Upper lobe of right lung (tissue), 1 donor: ENCODE data around the gene PTPRN2. TPM values are rescaled to one million over a fixed set of nuclear protein-coding genes. Genes with fewer than 3 reads are reported as not detected.
A peak's percentile ranks its signal among the peaks of the same experiment; 100 is the strongest.

ENCODE experiments used
- ATAC-seq: fragments of 200-7000 bp; cut with Tn5 transposase; one replicate; pipeline ENCODE4 v1.9.1; 2020; ENCODE audit warnings: mild to moderate bottlenecking, moderate library complexity
- DNase-seq: peaks from one replicate; pipeline ENCODE4 v3.0.0-alpha.2; 2020
- H3K27ac ChIP-seq: fragments of 200-600 bp; one replicate; pipeline ENCODE4 v1.8.0; 2022
- H3K27me3 ChIP-seq: fragments of 200-600 bp; one replicate; pipeline ENCODE4 v1.8.0; 2022; ENCODE audit warnings: mild to moderate bottlenecking
- H3K36me3 ChIP-seq: fragments of 200-600 bp; one replicate; pipeline ENCODE4 v1.8.0; 2022
- H3K4me1 ChIP-seq: fragments of 200-600 bp; one replicate; pipeline ENCODE4 v1.8.0; 2022
- H3K4me3 ChIP-seq: fragments of 200-600 bp; one replicate; pipeline ENCODE4 v1.8.0; 2022; ENCODE audit warnings: mild to moderate bottlenecking
- H3K9me3 ChIP-seq: fragments of 200-600 bp; one replicate; pipeline ENCODE4 v1.8.0; 2022
- CTCF ChIP-seq: fragments of 200-600 bp; IDR thresholded peaks from one replicate; pipeline ENCODE4 v1.8.0; 2022; ENCODE audit warnings: antibody characterized with exemption
- intact Hi-C: fragments of 100-400 bp; cut with DNase I; formaldehyde crosslinking; loops from one replicate; pipeline ENCODE4 v1.11.0; 2022
- total RNA-seq: library from RNA; stranded (reverse); fragmentation: NEBNext Ultra II Directional; extraction: Animal tissue kit (Norgen Biotek cat#: 25700); gene quantifications from one replicate; pipeline ENCODE4 v1.2.1, GENCODE V29; 2021
- donor health status: DM: no; HTN: yes; CAD: no; lungs with severe emphysema.

Gene PTPRN2
- total RNA-seq, 1 donor from 2014 or later, result 4.9 TPM

- no peak overlapping the region for H3K4me3 ChIP-seq
- H3K4me1 ChIP-seq, result no peaks in the 10 kb centered on the region
- ATAC-seq, result no peak
- H3K36me3 ChIP-seq, result no peaks in the 10 kb centered on the region
- H3K27me3 ChIP-seq, result no peaks in the 10 kb centered on the region
- intact Hi-C loops, result no loop called here
- H3K27ac ChIP-seq, result no peak overlapping the region
- DNase-seq, result peak; percentile 52
- TF ChIP-seq CTCF, result no peak
- H3K9me3 ChIP-seq, result no peaks in the 10 kb centered on the region
These were observed 1059.9 kb downstream of the PTPRN2 start for GRCh38 chr7:157527686-157528085.

- ATAC-seq (no peak), DNase-seq (peak; percentile 46)
- no peak overlapping the region for H3K27ac ChIP-seq
- H3K4me3 ChIP-seq, result no peak overlapping the region
- no peak for TF ChIP-seq CTCF
- no peaks in the 10 kb centered on the region for H3K4me1 ChIP-seq
- no peaks in the 10 kb centered on the region for H3K9me3 ChIP-seq
- no peaks in the 10 kb centered on the region for H3K36me3 ChIP-seq
- intact Hi-C loops, result no loop called here
- no peaks in the 10 kb centered on the region for H3K27me3 ChIP-seq
These were observed 1060.5 kb downstream of the PTPRN2 start for GRCh38 chr7:157526913-157527634.

- Histone ChIP-seq H3K27ac (no peak overlapping the region), H3K4me3 (no peak overlapping the region), H3K4me1 (no peaks in the 10 kb centered on the region), H3K9me3 (no peaks in the 10 kb centered on the region), H3K27me3 (no peaks in the 10 kb centered on the region), H3K36me3 (no peaks in the 10 kb centered on the region)
- intact Hi-C loops, result no loop called here
- no peak for ATAC-seq
- no peak for TF ChIP-seq CTCF
- DNase-seq, result peak; percentile 60
These were observed 1061.4 kb downstream of the PTPRN2 start for GRCh38 chr7:157526005-157526912.

- no peak for ATAC-seq
- H3K9me3 ChIP-seq, result no peaks in the 10 kb centered on the region
- intact Hi-C loops, result no loop called here
- no peaks in the 10 kb centered on the region for H3K36me3 ChIP-seq
- H3K4me3 ChIP-seq, result no peak overlapping the region
- H3K27ac ChIP-seq, result no peak overlapping the region
- DNase-seq, result no peak
- no peak for TF ChIP-seq CTCF
- H3K27me3 ChIP-seq, result no peaks in the 10 kb centered on the region
- H3K4me1 ChIP-seq, result no peaks in the 10 kb centered on the region
These were observed 1062.1 kb downstream of the PTPRN2 start for GRCh38 chr7:157525491-157525915.

- no peak for TF ChIP-seq CTCF
- no peaks in the 10 kb centered on the region for H3K36me3 ChIP-seq
These were observed 1062.9 kb downstream of the PTPRN2 start for GRCh38 chr7:157524731-157525130.

More at GRCh38 chr7:157524731-157525130, 1062.9 kb downstream of the PTPRN2 start:
- Histone ChIP-seq H3K9me3 (no peaks in the 10 kb centered on the region), H3K27ac (no peak overlapping the region), H3K4me1 (no peaks in the 10 kb centered on the region), H3K27me3 (no peaks in the 10 kb centered on the region), H3K4me3 (no peak overlapping the region)
- DNase-seq, result no peak
- intact Hi-C loops, result no loop called here
- no peak for ATAC-seq
